ENCODE data around the gene NR1H4.

Gene NR1H4

DNA sequence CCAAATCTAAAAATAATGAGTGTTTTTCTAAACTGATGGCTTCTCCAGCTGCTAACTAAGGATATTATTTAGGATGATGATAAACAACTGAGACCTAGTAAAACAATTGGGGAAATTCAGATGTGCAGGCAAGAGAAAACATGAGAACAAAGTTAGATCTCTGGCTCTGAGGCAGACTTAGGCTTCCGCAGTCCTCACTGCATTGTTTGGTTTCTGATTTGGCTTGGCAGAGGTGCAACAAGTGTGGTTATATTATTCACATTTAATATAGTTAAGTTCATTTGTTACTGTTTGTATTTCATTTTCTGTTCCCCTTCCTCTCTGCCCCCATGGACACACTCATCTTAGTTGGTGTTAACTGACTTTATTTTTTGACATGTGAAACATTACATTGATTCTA lies 30.2 kb upstream of the NR1H4 start:
- H4K20me1 ChIP-seq (ENCODE audit: insufficient read depth, low read length), result no peaks in the 10 kb centered on the region

DNA sequence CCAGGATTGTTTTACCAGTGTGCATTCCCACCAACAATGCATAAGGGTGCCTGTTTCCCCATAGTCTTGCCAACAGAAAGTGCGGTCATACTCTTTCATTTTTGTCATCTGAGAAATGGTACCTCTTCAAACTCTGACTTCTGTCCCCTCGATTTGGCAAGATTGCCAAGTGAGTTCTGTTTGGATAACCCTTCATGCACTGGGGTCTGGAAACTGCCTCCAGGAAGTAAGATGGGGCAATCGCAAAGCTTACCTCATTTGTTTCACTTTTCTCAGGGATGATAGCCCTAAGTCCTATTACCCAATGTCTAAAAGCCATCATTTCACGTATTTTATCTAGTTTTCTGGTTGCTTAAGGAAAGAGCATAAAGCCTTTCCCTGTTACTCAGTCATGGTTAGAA lies 28.6 kb upstream of the NR1H4 start:
- Histone ChIP-seq H3K9ac (ENCODE audit: low read length) (no peak overlapping the region), H4K20me1 (ENCODE audit: insufficient read depth, low read length) (no peaks in the 10 kb centered on the region)

More for the DNA sequence above, 30.2 kb upstream of the NR1H4 start:
- Histone ChIP-seq H3K79me2 (ENCODE audit: low read length) (no peaks in the 10 kb centered on the region), H3K4me3 (ENCODE audit: low read length) (no peak overlapping the region), H3K9ac (ENCODE audit: low read length) (no peak overlapping the region), H3K36me3 (replicated peaks; ENCODE audit: insufficient read depth, low read length) (no peaks in the 10 kb centered on the region), H3K9me2 (replicated peaks; ENCODE audit: insufficient read depth, low read length) (no peaks in the 10 kb centered on the region), H3K9me3 (replicated peaks; ENCODE audit: insufficient read depth, low read length) (no peaks in the 10 kb centered on the region), H2AFZ (ENCODE audit: low read length) (no peak overlapping the region), H3F3A (ENCODE audit: insufficient read depth, low read length) (no peaks in the 10 kb centered on the region), H3K4me1 (ENCODE audit: low read length) (no peaks in the 10 kb centered on the region), H3K27me3 (replicated peaks; ENCODE audit: insufficient read depth, low read length) (no peaks in the 10 kb centered on the region), H3K4me2 (ENCODE audit: low read depth, low read length) (no peak overlapping the region), H3K27ac (ENCODE audit: low read length) (no peak overlapping the region)
- TF ChIP-seq EZH2 (optimal IDR thresholded peaks at IDR 0.05; ENCODE audit: low read depth, low read length), result no peak
- no peak for TF ChIP-seq EZH2phosphoT487 (IDR thresholded peaks at IDR 0.05; ENCODE audit: low read length)
- TF ChIP-seq, protein P1, sequence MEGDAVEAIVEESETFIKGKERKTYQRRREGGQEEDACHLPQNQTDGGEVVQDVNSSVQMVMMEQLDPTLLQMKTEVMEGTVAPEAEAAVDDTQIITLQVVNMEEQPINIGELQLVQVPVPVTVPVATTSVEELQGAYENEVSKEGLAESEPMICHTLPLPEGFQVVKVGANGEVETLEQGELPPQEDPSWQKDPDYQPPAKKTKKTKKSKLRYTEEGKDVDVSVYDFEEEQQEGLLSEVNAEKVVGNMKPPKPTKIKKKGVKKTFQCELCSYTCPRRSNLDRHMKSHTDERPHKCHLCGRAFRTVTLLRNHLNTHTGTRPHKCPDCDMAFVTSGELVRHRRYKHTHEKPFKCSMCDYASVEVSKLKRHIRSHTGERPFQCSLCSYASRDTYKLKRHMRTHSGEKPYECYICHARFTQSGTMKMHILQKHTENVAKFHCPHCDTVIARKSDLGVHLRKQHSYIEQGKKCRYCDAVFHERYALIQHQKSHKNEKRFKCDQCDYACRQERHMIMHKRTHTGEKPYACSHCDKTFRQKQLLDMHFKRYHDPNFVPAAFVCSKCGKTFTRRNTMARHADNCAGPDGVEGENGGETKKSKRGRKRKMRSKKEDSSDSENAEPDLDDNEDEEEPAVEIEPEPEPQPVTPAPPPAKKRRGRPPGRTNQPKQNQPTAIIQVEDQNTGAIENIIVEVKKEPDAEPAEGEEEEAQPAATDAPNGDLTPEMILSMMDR (IDR thresholded peaks at IDR 0.05; ENCODE audit: low read length), result no peak
- no peak for DNase-seq

DNA sequence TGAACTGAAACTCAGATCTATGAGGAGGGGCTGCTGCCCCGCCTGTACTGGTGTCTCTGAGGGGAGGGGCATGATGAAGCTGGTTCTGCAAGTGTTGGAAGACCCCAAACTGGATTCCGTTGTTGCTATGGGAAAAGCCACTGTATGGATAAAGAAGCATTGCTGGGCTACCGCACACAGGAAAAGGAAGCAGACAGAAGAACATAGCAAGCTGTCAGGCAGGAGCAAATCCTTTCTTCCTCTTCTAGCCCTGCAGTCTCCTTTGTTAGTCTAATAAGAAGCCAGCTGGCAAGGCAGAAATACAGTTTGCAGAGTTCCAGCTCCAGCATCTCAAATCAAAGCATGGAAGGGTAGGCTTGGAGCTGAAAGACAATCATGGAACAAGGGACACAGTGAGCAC lies 26.3 kb upstream of the NR1H4 start:
- Histone ChIP-seq H2AFZ (ENCODE audit: low read length) (no peak overlapping the region), H3K79me2 (ENCODE audit: low read length) (no peaks in the 10 kb centered on the region), H4K20me1 (ENCODE audit: insufficient read depth, low read length) (no peaks in the 10 kb centered on the region), H3K27ac (ENCODE audit: low read length) (no peak overlapping the region), H3K27me3 (replicated peaks; ENCODE audit: insufficient read depth, low read length) (no peaks in the 10 kb centered on the region), H3K4me3 (ENCODE audit: low read length) (no peak overlapping the region), H3F3A (ENCODE audit: insufficient read depth, low read length) (no peaks in the 10 kb centered on the region), H3K4me1 (ENCODE audit: low read length) (no peaks in the 10 kb centered on the region), H3K9ac (ENCODE audit: low read length) (no peak overlapping the region), H3K4me2 (ENCODE audit: low read depth, low read length) (no peak overlapping the region), H3K9me3 (replicated peaks; ENCODE audit: insufficient read depth, low read length) (no peaks in the 10 kb centered on the region), H3K9me2 (replicated peaks; ENCODE audit: insufficient read depth, low read length) (no peaks in the 10 kb centered on the region), H3K36me3 (replicated peaks; ENCODE audit: insufficient read depth, low read length) (no peaks in the 10 kb centered on the region)
- DNase-seq, result no peak
- TF ChIP-seq EZH2phosphoT487 (IDR thresholded peaks at IDR 0.05; ENCODE audit: low read length) (no peak), EZH2 (optimal IDR thresholded peaks at IDR 0.05; ENCODE audit: low read depth, low read length) (no peak)
- TF ChIP-seq, protein P1 (IDR thresholded peaks at IDR 0.05; ENCODE audit: low read length), result no peak

More for the DNA sequence above, 28.6 kb upstream of the NR1H4 start:
- H3K27me3 ChIP-seq (replicated peaks; ENCODE audit: insufficient read depth, low read length), result no peaks in the 10 kb centered on the region
- no peaks in the 10 kb centered on the region for H3K4me1 ChIP-seq (ENCODE audit: low read length)
- H2AFZ ChIP-seq (ENCODE audit: low read length), result no peak overlapping the region
- no peaks in the 10 kb centered on the region for H3K9me2 ChIP-seq (replicated peaks; ENCODE audit: insufficient read depth, low read length)
- H3K79me2 ChIP-seq (ENCODE audit: low read length), result no peaks in the 10 kb centered on the region
- no peaks in the 10 kb centered on the region for H3K36me3 ChIP-seq (replicated peaks; ENCODE audit: insufficient read depth, low read length)
- TF ChIP-seq EZH2phosphoT487 (IDR thresholded peaks at IDR 0.05; ENCODE audit: low read length), result no peak
- TF ChIP-seq, protein P1 (IDR thresholded peaks at IDR 0.05; ENCODE audit: low read length), result no peak
- TF ChIP-seq EZH2 (optimal IDR thresholded peaks at IDR 0.05; ENCODE audit: low read depth, low read length), result no peak
- no peaks in the 10 kb centered on the region for H3K9me3 ChIP-seq (replicated peaks; ENCODE audit: insufficient read depth, low read length)
- DNase-seq, result no peak
- no peak overlapping the region for H3K27ac ChIP-seq (ENCODE audit: low read length)
- H3K4me2 ChIP-seq (ENCODE audit: low read depth, low read length), result no peak overlapping the region
- no peaks in the 10 kb centered on the region for H3F3A ChIP-seq (ENCODE audit: insufficient read depth, low read length)
- H3K4me3 ChIP-seq (ENCODE audit: low read length), result no peak overlapping the region
